Activated CD8-positive, alpha-beta memory T cell treated with anti-CD3 and anti-CD28 coated beads, Interleukin-2, amount 50 U/mL, for 24 hours (primary cell): ENCODE data around the gene GLIPR1.
"Not testable (repeated sequence)": the region's sequence is repeated elsewhere in the genome, so short reads cannot be mapped to it uniquely, and the experiment has no call there.

Experiments used
- DNase-seq: peaks from one replicate; pipeline ENCODE4 v3.0.0-alpha.2; 2020; ENCODE audit errors: extremely low read depth

The GLIPR1 gene

GRCh38 chr12:75511116-75512048 lies 30.8 kb downstream of the GLIPR1 start, which contains the start of gene KRR1:
TSS of gene KRR1 (minus strand) at chr12:75511609. CDS start at chr12:75511597, 12 bp downstream.
- DNase-seq, result peak; percentile 82

DNA sequence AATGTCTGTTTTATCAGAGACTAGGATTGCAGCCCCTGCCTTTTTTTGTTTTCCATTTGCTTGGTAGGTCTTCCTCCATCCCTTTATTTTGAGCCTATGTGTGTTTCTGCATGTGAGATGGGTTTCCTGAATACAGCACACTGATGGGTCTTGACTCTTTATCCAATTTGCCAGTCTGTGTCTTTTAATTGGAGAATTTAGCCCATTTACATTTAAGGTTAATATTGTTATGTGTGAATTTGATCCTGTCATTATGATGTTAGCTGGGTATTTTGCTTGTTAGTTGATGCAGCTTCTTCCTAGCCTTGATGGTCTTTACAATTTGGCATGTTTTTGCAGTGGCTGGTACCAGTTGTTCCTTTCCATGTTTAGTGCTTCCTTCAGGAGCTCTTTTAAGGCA lies 40.7 kb downstream of the GLIPR1 start:
- not testable (repeated sequence) for DNase-seq

- not testable (repeated sequence) for DNase-seq
Measured at GRCh38 chr12:75522124-75522523, 41.6 kb downstream of the GLIPR1 start.

DNA sequence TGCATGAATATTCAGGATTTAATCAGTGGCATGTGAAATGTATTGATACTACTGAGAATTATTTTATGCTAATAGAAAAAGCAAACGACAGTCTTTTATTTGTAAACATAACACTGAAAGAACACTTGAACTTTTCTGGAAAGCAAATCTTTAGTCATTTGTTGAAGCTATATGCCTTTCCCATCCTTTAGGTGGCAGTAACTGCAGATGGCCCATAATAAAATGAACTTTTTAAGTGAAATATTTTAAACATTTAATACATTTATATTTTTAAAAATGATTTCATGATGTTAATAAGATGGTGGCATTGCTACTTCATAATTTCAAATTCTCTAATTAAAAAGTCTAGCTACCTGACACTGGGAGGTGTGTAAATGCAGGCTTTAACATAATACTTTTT lies 44.7 kb downstream of the GLIPR1 start:
- no peak for DNase-seq

DNA sequence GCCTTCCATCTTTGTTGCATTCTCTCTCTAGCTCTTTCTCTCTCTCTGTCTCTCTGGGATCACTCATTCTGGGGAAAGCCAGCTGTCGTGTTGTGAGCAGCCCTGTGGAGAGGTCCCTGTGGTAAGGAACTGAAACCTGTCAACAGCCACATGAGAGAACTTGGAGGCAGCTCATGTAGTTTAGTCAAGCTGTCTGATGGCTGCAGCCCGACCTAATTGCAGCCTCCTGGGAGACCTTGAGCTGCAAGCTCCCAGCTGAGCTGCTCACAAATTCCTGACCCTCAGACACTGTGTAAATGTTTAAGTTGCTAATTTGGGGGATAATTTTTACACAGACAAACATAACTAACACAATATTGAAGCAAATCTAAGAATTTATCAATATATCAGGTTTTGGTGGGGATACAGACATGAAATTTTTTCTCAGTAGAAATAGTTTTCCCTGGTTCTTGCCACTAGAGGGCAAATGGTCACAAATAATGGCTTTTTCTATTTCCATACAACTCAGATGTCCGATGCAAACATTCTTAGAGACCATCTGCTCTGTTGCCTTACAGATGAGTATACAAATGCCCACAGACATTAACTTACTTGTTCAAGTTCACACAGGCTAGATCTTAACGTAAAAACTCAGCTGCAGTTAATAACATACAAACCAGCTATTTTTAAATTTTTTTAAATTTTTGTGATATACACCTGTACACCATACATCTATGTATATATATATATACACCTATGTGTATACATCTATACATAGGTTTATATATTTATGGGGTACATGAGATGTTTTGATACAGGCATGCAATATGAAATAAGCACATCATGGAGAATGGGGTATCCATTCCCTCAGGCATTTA lies 46.3 kb downstream of the GLIPR1 start:
- DNase-seq, result no peak

DNA sequence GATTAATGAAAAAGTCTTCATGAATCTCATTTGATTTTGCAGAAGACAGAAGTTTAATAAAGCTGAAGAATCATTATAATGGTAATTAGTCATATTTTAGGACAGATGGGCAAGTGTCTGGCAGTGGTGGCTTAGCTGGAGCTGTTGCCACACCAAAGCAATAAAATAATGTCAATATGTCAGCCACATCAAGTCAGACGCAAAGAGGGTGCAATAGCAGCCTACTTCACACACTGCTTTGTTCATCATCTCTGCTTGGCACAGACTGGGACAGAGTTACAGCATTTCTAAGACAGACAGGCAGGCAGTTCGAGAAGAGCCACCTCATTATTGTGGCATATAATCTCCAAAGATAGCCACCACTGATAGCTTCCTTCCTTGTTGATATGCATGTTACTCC lies 47.7 kb downstream of the GLIPR1 start:
- DNase-seq, result no peak

DNA sequence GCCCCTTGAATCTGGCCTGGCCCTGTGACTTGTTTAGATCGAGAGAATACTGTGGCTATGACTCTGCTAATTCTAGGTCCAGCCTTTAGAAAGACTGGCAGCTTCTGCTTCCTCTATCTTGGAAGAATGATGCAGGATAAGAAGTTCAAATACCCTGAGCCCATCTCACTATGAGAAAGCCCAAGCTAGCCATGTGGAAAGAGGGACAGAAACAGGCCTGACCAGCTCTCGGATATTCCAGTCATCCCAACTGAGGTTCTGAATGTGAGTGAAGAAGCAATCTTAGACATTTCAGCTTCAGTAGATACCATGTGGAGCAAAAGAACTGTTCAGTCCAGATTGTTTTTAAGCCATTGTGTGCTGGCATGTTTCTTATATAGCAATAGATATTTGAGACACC lies 48.1 kb downstream of the GLIPR1 start:
- DNase-seq, result no peak

DNA sequence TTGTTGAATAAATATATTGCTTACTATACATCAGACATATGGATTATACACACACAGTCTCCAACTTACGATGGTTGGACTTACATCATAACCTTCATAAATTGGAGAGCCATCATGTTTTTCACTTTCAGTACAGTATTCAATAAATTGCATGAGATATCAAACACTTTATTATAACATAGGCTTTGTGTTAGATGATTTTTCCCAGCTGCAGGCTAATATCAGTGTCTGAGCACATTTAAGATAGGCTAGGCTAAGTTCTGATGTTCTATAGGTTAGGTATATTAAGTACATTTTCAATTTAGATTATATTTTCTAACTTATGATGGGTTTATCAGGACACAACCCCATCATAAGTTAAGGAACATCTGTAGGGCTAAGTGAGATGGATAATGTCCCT lies 48.8 kb downstream of the GLIPR1 start:
- no peak for DNase-seq

DNA sequence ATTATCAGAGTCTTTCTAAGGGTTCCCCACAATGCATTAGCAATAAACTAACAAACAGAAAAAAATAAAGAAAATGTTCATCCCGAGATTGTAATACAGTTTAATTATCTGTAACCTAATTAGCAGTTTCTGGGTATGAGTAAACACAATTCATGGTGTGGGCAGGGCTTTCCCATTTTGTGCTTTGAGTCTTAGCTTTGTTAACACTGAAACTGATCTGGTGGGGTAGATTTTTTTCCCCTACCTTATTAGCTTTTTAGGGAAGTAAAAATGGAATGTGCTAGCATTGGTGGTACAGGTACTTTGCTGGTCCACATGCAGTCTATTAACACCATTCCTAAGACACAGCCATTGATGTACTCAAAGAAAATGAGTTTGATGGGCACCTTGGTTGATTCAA lies 49.3 kb downstream of the GLIPR1 start:
- DNase-seq, result no peak

- DNase-seq, result no peak
Measured at GRCh38 chr12:75533239-75533638, 52.7 kb downstream of the GLIPR1 start.

DNA sequence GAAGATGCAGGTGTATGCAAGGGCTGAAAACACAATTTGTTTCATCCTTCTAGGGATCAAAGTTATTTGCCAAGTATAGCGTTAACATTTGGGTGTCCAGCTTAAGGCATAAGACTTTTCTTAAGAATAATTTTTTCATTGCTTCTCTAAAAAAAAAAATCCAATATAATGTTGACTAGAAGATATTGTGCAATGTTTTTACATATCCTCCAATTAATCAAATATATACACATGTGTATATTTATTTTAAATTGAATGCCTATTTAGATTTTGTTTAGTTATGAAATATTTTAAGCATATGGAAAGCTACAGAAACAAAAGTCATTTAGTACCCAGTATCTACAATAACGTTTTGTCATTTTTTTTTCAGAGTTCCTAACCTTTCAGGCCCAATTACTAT lies 59.3 kb downstream of the GLIPR1 start:
- no peak for DNase-seq

DNA sequence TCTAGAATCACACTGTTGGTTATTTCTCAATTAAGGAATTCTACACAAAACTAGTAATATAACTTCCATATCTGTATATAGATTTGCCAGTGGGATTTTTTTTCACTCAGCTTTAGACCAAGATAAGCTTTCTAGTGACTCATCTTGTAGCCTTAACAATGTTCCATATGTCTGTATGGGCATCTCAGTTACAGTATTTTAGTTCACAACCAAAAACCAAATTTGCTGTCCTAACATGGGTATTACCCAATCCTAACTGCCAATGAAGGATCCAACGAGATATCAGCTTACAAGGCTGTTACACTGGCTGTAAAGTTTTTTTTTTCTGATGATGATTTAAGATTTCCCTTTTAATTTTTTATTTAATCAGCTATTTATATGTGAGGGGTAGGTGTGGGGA lies 62.4 kb downstream of the GLIPR1 start:
- DNase-seq, result no peak

- DNase-seq, result no peak
Measured at GRCh38 chr12:75543529-75543928, 63.0 kb downstream of the GLIPR1 start.

GRCh38 chr12:75545636-75546035 lies 65.1 kb downstream of the GLIPR1 start:
- no peak for DNase-seq

GRCh38 chr12:75548879-75549278 lies 68.3 kb downstream of the GLIPR1 start:
- no peak for DNase-seq

- DNase-seq, result no peak
Measured at GRCh38 chr12:75549989-75550388, 69.4 kb downstream of the GLIPR1 start.

GRCh38 chr12:75550401-75551240 lies 70.1 kb downstream of the GLIPR1 start:
- DNase-seq, result no peak

DNA sequence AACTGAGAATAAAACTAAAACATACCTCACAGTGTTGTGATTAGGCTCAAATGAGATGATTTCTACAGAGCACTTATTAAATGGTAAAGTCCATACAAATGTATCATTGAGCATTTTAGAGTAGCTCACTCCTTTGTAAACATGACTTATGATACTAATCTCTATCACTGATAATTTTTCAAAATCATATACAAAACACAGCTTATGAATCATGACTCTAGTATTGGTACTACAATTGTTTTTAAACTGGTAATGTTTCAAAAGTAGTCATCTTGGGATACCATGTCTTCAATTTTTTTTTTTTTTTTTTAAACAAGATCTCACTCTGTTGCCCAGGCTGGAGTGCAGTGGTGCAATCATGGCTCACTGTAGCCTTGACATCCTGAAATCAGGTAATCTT lies 70.9 kb downstream of the GLIPR1 start:
- no peak for DNase-seq

DNA sequence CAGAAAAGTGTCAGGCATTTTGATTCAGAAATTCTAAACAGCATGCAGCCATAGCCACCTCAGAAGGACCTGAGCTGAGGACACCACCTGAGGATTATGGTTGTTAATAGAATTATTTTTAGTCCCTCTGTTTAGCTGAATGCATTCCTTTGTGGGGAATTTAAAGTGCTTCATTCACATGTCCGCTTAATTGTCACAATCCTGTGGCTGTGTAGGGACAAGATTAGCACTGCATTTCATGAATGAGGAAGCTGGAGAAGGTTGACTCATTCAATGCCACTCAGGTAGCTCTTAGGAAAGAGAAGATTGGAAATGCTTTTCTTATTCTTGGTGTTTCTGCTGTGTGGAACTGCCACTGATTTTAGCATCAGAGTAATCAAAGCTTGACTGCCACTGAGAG lies 72.8 kb downstream of the GLIPR1 start:
- no peak for DNase-seq
